Measurements from ENCODE around the gene B3GAT1.

Gene B3GAT1

DNA sequence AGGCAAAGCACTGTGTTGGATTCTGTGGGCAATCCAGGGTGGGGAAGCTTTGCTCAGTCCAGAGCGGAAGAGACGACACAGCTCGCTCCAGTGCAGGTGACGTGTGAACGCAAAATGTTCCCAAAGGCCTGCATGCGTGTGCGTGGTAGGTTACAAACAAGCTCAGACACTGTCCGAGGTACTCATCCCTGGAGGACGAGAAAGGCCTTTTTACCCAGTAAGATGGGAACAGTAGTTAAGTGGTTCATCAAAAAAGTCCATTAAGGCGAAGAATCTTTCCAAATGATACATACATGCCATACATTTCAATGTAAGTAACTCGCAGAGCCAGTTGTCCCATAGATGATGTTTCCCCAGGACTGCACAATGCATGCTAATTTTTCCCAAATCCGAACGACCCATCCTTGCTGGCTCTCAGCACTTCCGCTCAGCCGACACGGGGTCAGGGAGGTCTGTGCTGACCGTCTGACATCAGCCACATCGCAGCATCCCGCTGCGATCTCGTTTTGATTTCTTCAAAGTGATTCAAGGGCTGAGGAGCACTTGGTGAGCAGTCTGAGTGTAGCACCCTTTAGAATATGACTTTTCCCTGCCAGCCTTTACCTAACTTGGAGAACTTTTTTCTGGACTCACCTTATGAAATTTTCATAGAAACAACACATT lies 19.0 kb downstream of the B3GAT1 start:
- no peaks in the 10 kb centered on the region for H3K79me2 ChIP-seq (ENCODE audit: control insufficient read depth, low read length)
- H3K4me1 ChIP-seq (ENCODE audit: control insufficient read depth, low read length): no peaks in the 10 kb centered on the region
- no peak overlapping the region for H3K4me3 ChIP-seq (ENCODE audit: low read length)
- no peaks in the 10 kb centered on the region for H3K9me2 ChIP-seq (replicated peaks; ENCODE audit: control insufficient read depth, low read length)
- no peaks in the 10 kb centered on the region for H4K20me1 ChIP-seq (ENCODE audit: control insufficient read depth, insufficient read depth, low read depth, low read length)
- H3K4me2 ChIP-seq (ENCODE audit: low read length): no peak overlapping the region
- H3K27me3 ChIP-seq (ENCODE audit: control insufficient read depth, low read length): no peaks in the 10 kb centered on the region
- no peaks in the 10 kb centered on the region for H3K9me3 ChIP-seq (ENCODE audit: control insufficient read depth, insufficient read depth, low read length)
- no peaks in the 10 kb centered on the region for H3K36me3 ChIP-seq (ENCODE audit: control insufficient read depth, low read length)
- H3F3A ChIP-seq (ENCODE audit: control insufficient read depth, insufficient read depth): no peaks in the 10 kb centered on the region
- no peak overlapping the region for H3K27ac ChIP-seq (ENCODE audit: low read depth, low read length)
- TF ChIP-seq, protein P1, sequence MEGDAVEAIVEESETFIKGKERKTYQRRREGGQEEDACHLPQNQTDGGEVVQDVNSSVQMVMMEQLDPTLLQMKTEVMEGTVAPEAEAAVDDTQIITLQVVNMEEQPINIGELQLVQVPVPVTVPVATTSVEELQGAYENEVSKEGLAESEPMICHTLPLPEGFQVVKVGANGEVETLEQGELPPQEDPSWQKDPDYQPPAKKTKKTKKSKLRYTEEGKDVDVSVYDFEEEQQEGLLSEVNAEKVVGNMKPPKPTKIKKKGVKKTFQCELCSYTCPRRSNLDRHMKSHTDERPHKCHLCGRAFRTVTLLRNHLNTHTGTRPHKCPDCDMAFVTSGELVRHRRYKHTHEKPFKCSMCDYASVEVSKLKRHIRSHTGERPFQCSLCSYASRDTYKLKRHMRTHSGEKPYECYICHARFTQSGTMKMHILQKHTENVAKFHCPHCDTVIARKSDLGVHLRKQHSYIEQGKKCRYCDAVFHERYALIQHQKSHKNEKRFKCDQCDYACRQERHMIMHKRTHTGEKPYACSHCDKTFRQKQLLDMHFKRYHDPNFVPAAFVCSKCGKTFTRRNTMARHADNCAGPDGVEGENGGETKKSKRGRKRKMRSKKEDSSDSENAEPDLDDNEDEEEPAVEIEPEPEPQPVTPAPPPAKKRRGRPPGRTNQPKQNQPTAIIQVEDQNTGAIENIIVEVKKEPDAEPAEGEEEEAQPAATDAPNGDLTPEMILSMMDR (IDR thresholded peaks at IDR 0.05; ENCODE audit: low read depth, low read length, poor library complexity, severe bottlenecking): no peak
- TF ChIP-seq EZH2phosphoT487 (IDR thresholded peaks at IDR 0.05; ENCODE audit: borderline replicate concordance, low read length): no peak

DNA sequence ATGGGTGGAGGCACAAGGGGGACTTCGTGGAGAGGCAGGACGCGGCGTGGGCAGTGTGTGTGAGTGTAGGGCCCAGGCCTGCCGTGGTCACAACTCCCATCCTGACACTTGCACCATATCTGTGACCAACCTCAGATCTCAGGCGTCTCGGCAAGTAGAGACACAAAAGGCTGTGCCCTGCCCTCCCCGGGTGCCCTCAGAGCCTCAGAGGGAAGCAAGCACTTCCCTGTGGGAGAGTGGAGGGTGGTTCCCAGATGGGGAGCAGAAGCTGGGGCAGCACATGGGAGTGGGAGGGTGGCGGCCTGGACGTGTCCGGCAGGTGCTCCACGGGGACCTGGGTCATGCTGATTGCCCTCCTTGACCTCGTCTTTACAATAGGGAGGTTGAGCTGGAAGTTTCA lies 20.4 kb downstream of the B3GAT1 start:
- H3K36me3 ChIP-seq (ENCODE audit: control insufficient read depth, low read length): no peaks in the 10 kb centered on the region
- no peak overlapping the region for H3K4me3 ChIP-seq (ENCODE audit: low read length)
- H3K4me2 ChIP-seq (ENCODE audit: low read length): no peak overlapping the region
- H3K4me1 ChIP-seq (ENCODE audit: control insufficient read depth, low read length): no peaks in the 10 kb centered on the region
- no peaks in the 10 kb centered on the region for H3K9me2 ChIP-seq (replicated peaks; ENCODE audit: control insufficient read depth, low read length)
- H3K79me2 ChIP-seq (ENCODE audit: control insufficient read depth, low read length): no peaks in the 10 kb centered on the region
- H4K20me1 ChIP-seq (ENCODE audit: control insufficient read depth, insufficient read depth, low read depth, low read length): no peaks in the 10 kb centered on the region
- H3K27me3 ChIP-seq (ENCODE audit: control insufficient read depth, low read length): no peaks in the 10 kb centered on the region
- no peaks in the 10 kb centered on the region for H3F3A ChIP-seq (ENCODE audit: control insufficient read depth, insufficient read depth)
- no peak overlapping the region for H3K27ac ChIP-seq (ENCODE audit: low read depth, low read length)
- TF ChIP-seq, protein P1 (IDR thresholded peaks at IDR 0.05; ENCODE audit: low read depth, low read length, poor library complexity, severe bottlenecking): no peak
- TF ChIP-seq EZH2phosphoT487 (IDR thresholded peaks at IDR 0.05; ENCODE audit: borderline replicate concordance, low read length): no peak
- H3K9me3 ChIP-seq (ENCODE audit: control insufficient read depth, insufficient read depth, low read length): no peaks in the 10 kb centered on the region

DNA sequence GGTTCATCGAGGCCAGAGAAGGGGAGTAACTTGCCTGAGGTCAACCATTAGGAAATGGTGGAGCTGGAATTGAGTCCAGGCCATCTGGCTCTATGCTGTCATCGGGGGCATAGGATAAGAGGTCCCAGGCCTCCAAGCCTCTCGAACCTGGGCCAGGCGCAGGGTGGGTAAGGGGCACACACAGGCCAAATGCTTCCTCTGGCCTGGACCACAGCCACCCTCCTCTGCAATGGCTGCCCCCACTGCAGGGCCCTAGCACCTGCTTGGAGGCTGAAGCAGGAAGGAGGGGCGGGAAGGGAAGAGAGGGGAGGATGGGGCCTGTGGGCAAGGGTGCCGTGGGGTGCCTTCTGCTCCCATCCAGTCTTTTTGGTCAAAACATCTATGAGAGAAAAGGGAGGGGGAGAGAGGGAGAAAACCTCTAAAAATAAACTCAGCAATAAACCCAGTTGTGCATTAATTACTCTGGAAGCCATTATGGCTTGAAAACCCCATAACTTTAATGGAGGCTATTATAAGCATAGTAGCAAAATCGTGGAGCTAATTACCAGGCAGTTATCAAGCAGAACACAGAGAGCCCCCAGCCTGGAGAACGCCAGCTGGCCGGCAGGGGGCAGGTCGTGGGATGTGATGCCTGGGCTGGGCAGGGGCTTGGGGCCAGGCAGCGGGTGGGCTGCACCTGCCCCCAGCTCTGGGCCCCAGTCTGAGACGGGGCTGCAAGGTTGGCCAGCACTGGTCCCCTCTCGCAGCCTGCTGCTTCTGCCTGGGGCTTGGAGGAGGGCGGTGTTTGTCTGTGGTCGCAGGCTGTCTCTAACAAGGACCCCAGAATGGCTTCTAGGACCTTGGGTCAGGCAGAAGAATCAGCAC lies 21.1 kb downstream of the B3GAT1 start:
- Histone ChIP-seq H4K20me1 (ENCODE audit: control insufficient read depth, insufficient read depth, low read depth, low read length) (no peaks in the 10 kb centered on the region), H3K4me2 (ENCODE audit: low read length) (no peak overlapping the region), H3K4me1 (ENCODE audit: control insufficient read depth, low read length) (no peaks in the 10 kb centered on the region), H3K79me2 (ENCODE audit: control insufficient read depth, low read length) (no peaks in the 10 kb centered on the region), H3K27me3 (ENCODE audit: control insufficient read depth, low read length) (no peaks in the 10 kb centered on the region), H3K9me2 (replicated peaks; ENCODE audit: control insufficient read depth, low read length) (no peaks in the 10 kb centered on the region), H3K27ac (ENCODE audit: low read depth, low read length) (no peak overlapping the region), H3K4me3 (ENCODE audit: low read length) (no peak overlapping the region), H3K9me3 (ENCODE audit: control insufficient read depth, insufficient read depth, low read length) (no peaks in the 10 kb centered on the region), H3F3A (ENCODE audit: control insufficient read depth, insufficient read depth) (no peaks in the 10 kb centered on the region), H3K36me3 (ENCODE audit: control insufficient read depth, low read length) (no peaks in the 10 kb centered on the region)
- TF ChIP-seq, protein P1 (IDR thresholded peaks at IDR 0.05; ENCODE audit: low read depth, low read length, poor library complexity, severe bottlenecking): no peak
- no peak for TF ChIP-seq EZH2phosphoT487 (IDR thresholded peaks at IDR 0.05; ENCODE audit: borderline replicate concordance, low read length)

All from DOHH2 (cell line).